ENCODE data around the gene GULP1.

- TF ChIP-seq CTCF (conservative IDR thresholded peaks at IDR 0.05; ENCODE audit: low read depth in 2 of 2) (no peak), EZH2phosphoT487 (IDR thresholded peaks at IDR 0.05; ENCODE audit: unreplicated experiment) (no peak), POLR2AphosphoS5 (IDR thresholded peaks at IDR 0.05; ENCODE audit: low read depth) (no peak)
Observed at GRCh38 chr2:188278388-188279092, 13.1 kb upstream of the GULP1 start.

All from GM23338 (cell line).